ENCODE measurements around the gene CEACAM16.

CEACAM16 gene

GRCh38 chr19:44694184-44694579, 4.8 kb upstream of the CEACAM16 start:
- H3K27me3 ChIP-seq (ENCODE audit: control insufficient read depth, insufficient read depth, low read length), result no peaks in the 10 kb centered on the region
- no peak overlapping the region for H3K9ac ChIP-seq (ENCODE audit: low read depth, low read length)
- no peaks in the 10 kb centered on the region for H3K36me3 ChIP-seq (ENCODE audit: control insufficient read depth, insufficient read depth, low read length)
- peaks cover 2% of the 10 kb centered on the region for H3K4me1 ChIP-seq (ENCODE audit: control insufficient read depth, insufficient read depth, low read length)
- no peaks in the 10 kb centered on the region for H3K9me3 ChIP-seq (ENCODE audit: control insufficient read depth, insufficient read depth, low read length)
- H3K4me3 ChIP-seq (ENCODE audit: low read depth, low read length), result no peak overlapping the region

GRCh38 chr19:44696939-44697669, 1.8 kb upstream of the CEACAM16 start:
- no peak overlapping the region for H3K4me3 ChIP-seq (ENCODE audit: low read depth, low read length)
- peaks cover 2% of the 10 kb centered on the region for H3K4me1 ChIP-seq (ENCODE audit: control insufficient read depth, insufficient read depth, low read length)
- H3K36me3 ChIP-seq (ENCODE audit: control insufficient read depth, insufficient read depth, low read length), result no peaks in the 10 kb centered on the region
- H3K27me3 ChIP-seq (ENCODE audit: control insufficient read depth, insufficient read depth, low read length), result no peaks in the 10 kb centered on the region
- H3K9ac ChIP-seq (ENCODE audit: low read depth, low read length), result no peak overlapping the region
- H3K9me3 ChIP-seq (ENCODE audit: control insufficient read depth, insufficient read depth, low read length), result no peaks in the 10 kb centered on the region

- H3K27me3 ChIP-seq (ENCODE audit: control insufficient read depth, insufficient read depth, low read length), result no peaks in the 10 kb centered on the region
Measured at GRCh38 chr19:44697670-44698034, 1.3 kb upstream of the CEACAM16 start.

GRCh38 chr19:44700547-44700946, 1.6 kb downstream of the CEACAM16 start:
- Histone ChIP-seq H3K4me1 (ENCODE audit: control insufficient read depth, insufficient read depth, low read length) (peaks cover 2% of the 10 kb centered on the region), H3K9me3 (ENCODE audit: control insufficient read depth, insufficient read depth, low read length) (no peaks in the 10 kb centered on the region), H3K36me3 (ENCODE audit: control insufficient read depth, insufficient read depth, low read length) (no peaks in the 10 kb centered on the region), H3K27me3 (ENCODE audit: control insufficient read depth, insufficient read depth, low read length) (no peaks in the 10 kb centered on the region), H3K9ac (ENCODE audit: low read depth, low read length) (no peak overlapping the region), H3K4me3 (ENCODE audit: low read depth, low read length) (no peak overlapping the region)

More at GRCh38 chr19:44697670-44698034, 1.3 kb upstream of the CEACAM16 start:
- no peak overlapping the region for H3K4me3 ChIP-seq (ENCODE audit: low read depth, low read length)
- no peaks in the 10 kb centered on the region for H3K9me3 ChIP-seq (ENCODE audit: control insufficient read depth, insufficient read depth, low read length)
- H3K4me1 ChIP-seq (ENCODE audit: control insufficient read depth, insufficient read depth, low read length), result peaks cover 2% of the 10 kb centered on the region
- no peaks in the 10 kb centered on the region for H3K36me3 ChIP-seq (ENCODE audit: control insufficient read depth, insufficient read depth, low read length)
- no peak overlapping the region for H3K9ac ChIP-seq (ENCODE audit: low read depth, low read length)

- Histone ChIP-seq H3K9ac (ENCODE audit: low read depth, low read length) (no peak overlapping the region), H3K36me3 (ENCODE audit: control insufficient read depth, insufficient read depth, low read length) (no peaks in the 10 kb centered on the region), H3K4me3 (ENCODE audit: low read depth, low read length) (no peak overlapping the region), H3K9me3 (ENCODE audit: control insufficient read depth, insufficient read depth, low read length) (no peaks in the 10 kb centered on the region), H3K27me3 (ENCODE audit: control insufficient read depth, insufficient read depth, low read length) (no peaks in the 10 kb centered on the region), H3K4me1 (ENCODE audit: control insufficient read depth, insufficient read depth, low read length) (peaks cover 2% of the 10 kb centered on the region)
Measured at GRCh38 chr19:44701228-44701627, 2.3 kb downstream of the CEACAM16 start.

- Histone ChIP-seq H3K4me1 (ENCODE audit: control insufficient read depth, insufficient read depth, low read length) (no peaks in the 10 kb centered on the region), H3K36me3 (ENCODE audit: control insufficient read depth, insufficient read depth, low read length) (no peaks in the 10 kb centered on the region), H3K9me3 (ENCODE audit: control insufficient read depth, insufficient read depth, low read length) (no peaks in the 10 kb centered on the region), H3K4me3 (ENCODE audit: low read depth, low read length) (no peak overlapping the region), H3K27me3 (ENCODE audit: control insufficient read depth, insufficient read depth, low read length) (no peaks in the 10 kb centered on the region), H3K9ac (ENCODE audit: low read depth, low read length) (no peak overlapping the region)
Measured at GRCh38 chr19:44702551-44703176, 3.7 kb downstream of the CEACAM16 start.

GRCh38 chr19:44703336-44704078, 4.6 kb downstream of the CEACAM16 start:
- H3K9ac ChIP-seq (ENCODE audit: low read depth, low read length), result no peak overlapping the region
- H3K4me3 ChIP-seq (ENCODE audit: low read depth, low read length), result no peak overlapping the region
- no peaks in the 10 kb centered on the region for H3K9me3 ChIP-seq (ENCODE audit: control insufficient read depth, insufficient read depth, low read length)
- no peaks in the 10 kb centered on the region for H3K36me3 ChIP-seq (ENCODE audit: control insufficient read depth, insufficient read depth, low read length)
- H3K27me3 ChIP-seq (ENCODE audit: control insufficient read depth, insufficient read depth, low read length), result no peaks in the 10 kb centered on the region
- H3K4me1 ChIP-seq (ENCODE audit: control insufficient read depth, insufficient read depth, low read length), result no peaks in the 10 kb centered on the region

GRCh38 chr19:44704982-44705381, 6.0 kb downstream of the CEACAM16 start:
- Histone ChIP-seq H3K9me3 (ENCODE audit: control insufficient read depth, insufficient read depth, low read length) (no peaks in the 10 kb centered on the region), H3K4me3 (ENCODE audit: low read depth, low read length) (no peak overlapping the region), H3K36me3 (ENCODE audit: control insufficient read depth, insufficient read depth, low read length) (no peaks in the 10 kb centered on the region), H3K9ac (ENCODE audit: low read depth, low read length) (no peak overlapping the region), H3K27me3 (ENCODE audit: control insufficient read depth, insufficient read depth, low read length) (peaks cover 3% of the 10 kb centered on the region), H3K4me1 (ENCODE audit: control insufficient read depth, insufficient read depth, low read length) (no peaks in the 10 kb centered on the region)

GRCh38 chr19:44705502-44706010, 6.6 kb downstream of the CEACAM16 start:
- H3K4me1 ChIP-seq (ENCODE audit: control insufficient read depth, insufficient read depth, low read length), result no peaks in the 10 kb centered on the region
- H3K27me3 ChIP-seq (ENCODE audit: control insufficient read depth, insufficient read depth, low read length), result peaks cover 5% of the 10 kb centered on the region
- H3K9ac ChIP-seq (ENCODE audit: low read depth, low read length), result no peak overlapping the region
- no peaks in the 10 kb centered on the region for H3K36me3 ChIP-seq (ENCODE audit: control insufficient read depth, insufficient read depth, low read length)
- H3K4me3 ChIP-seq (ENCODE audit: low read depth, low read length), result no peak overlapping the region
- no peaks in the 10 kb centered on the region for H3K9me3 ChIP-seq (ENCODE audit: control insufficient read depth, insufficient read depth, low read length)

GRCh38 chr19:44706506-44707236, 7.7 kb downstream of the CEACAM16 start:
- no peak overlapping the region for H3K9ac ChIP-seq (ENCODE audit: low read depth, low read length)
- peaks cover 5% of the 10 kb centered on the region for H3K27me3 ChIP-seq (ENCODE audit: control insufficient read depth, insufficient read depth, low read length)
- H3K4me3 ChIP-seq (ENCODE audit: low read depth, low read length), result no peak overlapping the region
- H3K9me3 ChIP-seq (ENCODE audit: control insufficient read depth, insufficient read depth, low read length), result no peaks in the 10 kb centered on the region
- H3K36me3 ChIP-seq (ENCODE audit: control insufficient read depth, insufficient read depth, low read length), result no peaks in the 10 kb centered on the region
- H3K4me1 ChIP-seq (ENCODE audit: control insufficient read depth, insufficient read depth, low read length), result no peaks in the 10 kb centered on the region

- no peak overlapping the region for H3K4me3 ChIP-seq (ENCODE audit: low read depth, low read length)
- no peak overlapping the region for H3K9ac ChIP-seq (ENCODE audit: low read depth, low read length)
- no peaks in the 10 kb centered on the region for H3K9me3 ChIP-seq (ENCODE audit: control insufficient read depth, insufficient read depth, low read length)
- no peaks in the 10 kb centered on the region for H3K4me1 ChIP-seq (ENCODE audit: control insufficient read depth, insufficient read depth, low read length)
- H3K36me3 ChIP-seq (ENCODE audit: control insufficient read depth, insufficient read depth, low read length), result no peaks in the 10 kb centered on the region
- peaks cover 5% of the 10 kb centered on the region for H3K27me3 ChIP-seq (ENCODE audit: control insufficient read depth, insufficient read depth, low read length)
Measured at GRCh38 chr19:44707794-44708193, 8.8 kb downstream of the CEACAM16 start.
